ENCODE data around the gene RNF31.

DNA sequence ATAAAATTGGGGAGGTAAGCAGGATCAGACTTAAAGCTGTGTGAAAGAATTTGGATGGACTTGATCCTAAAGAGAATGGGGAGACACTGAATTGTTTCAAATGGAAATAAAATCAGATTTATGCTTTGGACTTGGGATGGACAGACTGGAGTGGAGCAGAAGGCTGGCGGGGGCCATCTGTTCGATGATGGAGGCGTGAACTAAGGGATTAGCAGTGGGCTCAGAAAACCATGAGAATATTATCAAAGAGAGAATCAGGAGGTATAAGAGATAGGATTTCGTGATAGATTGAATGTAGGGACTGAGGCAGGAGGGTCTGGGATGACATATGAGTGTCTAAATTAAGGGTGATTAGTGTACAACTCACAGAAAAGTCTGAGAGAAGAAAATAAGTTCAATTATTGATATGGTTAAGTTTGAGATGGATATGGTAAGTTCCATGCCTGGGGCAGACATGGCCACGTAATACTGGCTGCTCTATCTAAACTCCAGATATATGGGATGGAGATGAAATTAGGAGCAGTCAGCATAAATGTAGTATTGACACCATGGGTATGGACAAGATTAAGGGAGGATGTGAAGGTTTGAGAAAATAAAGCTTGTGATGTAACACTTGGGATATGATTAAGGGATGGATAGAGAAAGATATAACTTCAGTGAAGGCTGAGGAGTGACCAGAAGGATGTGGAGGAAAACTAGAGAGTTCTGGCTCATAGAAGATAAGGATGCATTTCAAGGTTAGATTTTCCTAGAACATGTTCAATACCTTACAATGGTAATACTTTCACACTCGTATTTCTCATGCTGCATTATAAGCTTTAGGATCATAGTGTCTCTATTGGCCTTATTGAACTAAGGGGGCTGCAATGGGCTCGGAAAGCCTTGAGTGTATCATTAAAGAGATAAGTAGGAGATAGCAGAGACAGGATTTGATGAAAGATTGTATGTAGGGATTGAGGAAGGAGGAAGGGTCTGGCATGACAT is 57.2 kb downstream of the RNF31 start:
- no peak for TF ChIP-seq CTCF (IDR thresholded peaks at IDR 0.05)
- TF ChIP-seq EZH2phosphoT487 (IDR thresholded peaks at IDR 0.05; ENCODE audit: borderline replicate concordance, low read depth) = no peak
- TF ChIP-seq, protein P1, sequence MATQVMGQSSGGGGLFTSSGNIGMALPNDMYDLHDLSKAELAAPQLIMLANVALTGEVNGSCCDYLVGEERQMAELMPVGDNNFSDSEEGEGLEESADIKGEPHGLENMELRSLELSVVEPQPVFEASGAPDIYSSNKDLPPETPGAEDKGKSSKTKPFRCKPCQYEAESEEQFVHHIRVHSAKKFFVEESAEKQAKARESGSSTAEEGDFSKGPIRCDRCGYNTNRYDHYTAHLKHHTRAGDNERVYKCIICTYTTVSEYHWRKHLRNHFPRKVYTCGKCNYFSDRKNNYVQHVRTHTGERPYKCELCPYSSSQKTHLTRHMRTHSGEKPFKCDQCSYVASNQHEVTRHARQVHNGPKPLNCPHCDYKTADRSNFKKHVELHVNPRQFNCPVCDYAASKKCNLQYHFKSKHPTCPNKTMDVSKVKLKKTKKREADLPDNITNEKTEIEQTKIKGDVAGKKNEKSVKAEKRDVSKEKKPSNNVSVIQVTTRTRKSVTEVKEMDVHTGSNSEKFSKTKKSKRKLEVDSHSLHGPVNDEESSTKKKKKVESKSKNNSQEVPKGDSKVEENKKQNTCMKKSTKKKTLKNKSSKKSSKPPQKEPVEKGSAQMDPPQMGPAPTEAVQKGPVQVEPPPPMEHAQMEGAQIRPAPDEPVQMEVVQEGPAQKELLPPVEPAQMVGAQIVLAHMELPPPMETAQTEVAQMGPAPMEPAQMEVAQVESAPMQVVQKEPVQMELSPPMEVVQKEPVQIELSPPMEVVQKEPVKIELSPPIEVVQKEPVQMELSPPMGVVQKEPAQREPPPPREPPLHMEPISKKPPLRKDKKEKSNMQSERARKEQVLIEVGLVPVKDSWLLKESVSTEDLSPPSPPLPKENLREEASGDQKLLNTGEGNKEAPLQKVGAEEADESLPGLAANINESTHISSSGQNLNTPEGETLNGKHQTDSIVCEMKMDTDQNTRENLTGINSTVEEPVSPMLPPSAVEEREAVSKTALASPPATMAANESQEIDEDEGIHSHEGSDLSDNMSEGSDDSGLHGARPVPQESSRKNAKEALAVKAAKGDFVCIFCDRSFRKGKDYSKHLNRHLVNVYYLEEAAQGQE (IDR thresholded peaks at IDR 0.05; ENCODE audit: low read depth, low read length) = no peak
- no peak for TF ChIP-seq JUND (IDR thresholded peaks at IDR 0.05)
- no peak for TF ChIP-seq FOXM1 (IDR thresholded peaks at IDR 0.05; ENCODE audit: low read depth)
- no peak for TF ChIP-seq MAX (IDR thresholded peaks at IDR 0.05; ENCODE audit: low read depth)
- no peak for TF ChIP-seq EP300 (IDR thresholded peaks at IDR 0.05; ENCODE audit: borderline replicate concordance in 1 of 2, low read depth in 1 of 2, low read length in 1 of 2)
- TF ChIP-seq RAD21 (IDR thresholded peaks at IDR 0.05; ENCODE audit: low read length) = no peak

All from SK-N-SH (cell line).